ENCODE data around the gene ANKRD31.

- TF ChIP-seq EZH2phosphoT487 (IDR thresholded peaks at IDR 0.05; ENCODE audit: borderline replicate concordance, low read length) (no peak), CTCF (IDR thresholded peaks at IDR 0.05; ENCODE audit: low read depth, low read length, poor library complexity, severe bottlenecking) (no peak)
Measured at GRCh38 chr5:75043633-75044264, 192.9 kb downstream of the ANKRD31 start.
